ENCODE data around the gene AUTS2. TPM values are rescaled to one million over a fixed set of nuclear protein-coding genes. Genes with fewer than 3 reads are reported as not detected.

Gene AUTS2
- total RNA-seq, 3 donors from 2014 or later: 31.5 to 94.3 (median 81.3) TPM

DNA sequence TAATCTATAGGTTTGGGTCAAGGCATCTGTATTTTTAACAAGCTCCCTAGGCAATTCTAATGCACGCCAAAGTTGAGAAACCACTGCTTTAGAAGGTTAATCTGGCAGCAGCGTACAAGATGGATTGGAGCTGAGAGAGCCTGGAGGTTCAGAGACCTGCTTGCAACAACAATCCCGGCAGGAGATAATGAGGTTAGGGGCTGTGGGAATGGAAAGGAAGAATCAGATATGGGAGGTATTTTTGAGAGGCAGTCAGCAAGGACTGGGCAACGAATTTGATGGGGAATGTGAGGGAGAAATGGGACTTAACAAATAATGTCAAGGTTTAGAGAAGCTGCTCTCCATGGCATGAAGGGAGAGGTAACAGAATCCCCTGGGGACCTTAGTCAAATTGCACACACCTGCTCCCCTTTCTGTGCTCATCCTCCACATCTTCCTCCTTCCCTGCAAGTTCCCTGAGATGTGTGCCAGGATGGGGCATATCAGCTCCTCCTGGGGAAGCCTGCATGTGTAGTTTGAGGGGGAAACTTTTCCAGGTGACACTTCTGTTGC lies 802.6 kb downstream of the AUTS2 start:
- TF ChIP-seq POLR2A (IDR thresholded peaks at IDR 0.05) (no peak), POLR2AphosphoS5 (IDR thresholded peaks at IDR 0.05) (no peak)
- TF ChIP-seq, protein P1, sequence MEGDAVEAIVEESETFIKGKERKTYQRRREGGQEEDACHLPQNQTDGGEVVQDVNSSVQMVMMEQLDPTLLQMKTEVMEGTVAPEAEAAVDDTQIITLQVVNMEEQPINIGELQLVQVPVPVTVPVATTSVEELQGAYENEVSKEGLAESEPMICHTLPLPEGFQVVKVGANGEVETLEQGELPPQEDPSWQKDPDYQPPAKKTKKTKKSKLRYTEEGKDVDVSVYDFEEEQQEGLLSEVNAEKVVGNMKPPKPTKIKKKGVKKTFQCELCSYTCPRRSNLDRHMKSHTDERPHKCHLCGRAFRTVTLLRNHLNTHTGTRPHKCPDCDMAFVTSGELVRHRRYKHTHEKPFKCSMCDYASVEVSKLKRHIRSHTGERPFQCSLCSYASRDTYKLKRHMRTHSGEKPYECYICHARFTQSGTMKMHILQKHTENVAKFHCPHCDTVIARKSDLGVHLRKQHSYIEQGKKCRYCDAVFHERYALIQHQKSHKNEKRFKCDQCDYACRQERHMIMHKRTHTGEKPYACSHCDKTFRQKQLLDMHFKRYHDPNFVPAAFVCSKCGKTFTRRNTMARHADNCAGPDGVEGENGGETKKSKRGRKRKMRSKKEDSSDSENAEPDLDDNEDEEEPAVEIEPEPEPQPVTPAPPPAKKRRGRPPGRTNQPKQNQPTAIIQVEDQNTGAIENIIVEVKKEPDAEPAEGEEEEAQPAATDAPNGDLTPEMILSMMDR (IDR thresholded peaks at IDR 0.05): no peak
- H3K4me1 ChIP-seq: no peaks in the 10 kb centered on the region
- H3K9me3 ChIP-seq: no peaks in the 10 kb centered on the region
- no peak overlapping the region for H3K27ac ChIP-seq
- no peak for DNase-seq (ENCODE audit: low spot score in 2 of 2)
- no peaks in the 10 kb centered on the region for H3K36me3 ChIP-seq
- no peaks in the 10 kb centered on the region for H3K27me3 ChIP-seq
- H3K4me3 ChIP-seq: no peak overlapping the region
- intact Hi-C loops (cut with DNase I; ENCODE audit: low total_unique reads): no loop called here

DNA sequence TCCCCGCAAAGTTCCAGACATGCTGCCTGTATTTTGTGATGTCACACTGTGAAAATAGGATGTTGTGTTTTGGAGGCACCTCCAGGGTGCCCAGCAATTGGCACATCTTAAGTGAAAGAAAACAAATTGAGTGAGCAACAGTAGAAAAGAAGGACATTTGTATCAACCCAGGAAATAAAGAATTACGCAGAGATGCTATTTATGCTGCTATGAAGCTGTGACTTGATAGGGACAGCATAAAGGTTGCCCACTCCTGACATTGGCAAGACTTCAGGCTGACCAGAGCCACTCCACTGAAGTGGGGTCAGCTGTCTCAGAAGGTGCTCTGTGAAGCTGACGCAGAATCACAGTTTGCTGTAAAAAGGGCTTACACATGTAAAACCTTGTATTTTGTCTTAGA lies 803.8 kb downstream of the AUTS2 start:
- H3K27me3 ChIP-seq: no peaks in the 10 kb centered on the region
- H3K27ac ChIP-seq: no peak overlapping the region
- H3K9me3 ChIP-seq: no peaks in the 10 kb centered on the region
- no peaks in the 10 kb centered on the region for H3K4me1 ChIP-seq
- no peak for DNase-seq (ENCODE audit: low spot score in 2 of 2)
- H3K4me3 ChIP-seq: no peak overlapping the region
- H3K36me3 ChIP-seq: no peaks in the 10 kb centered on the region
- TF ChIP-seq POLR2AphosphoS5 (IDR thresholded peaks at IDR 0.05): no peak
- no peak for TF ChIP-seq POLR2A (IDR thresholded peaks at IDR 0.05)
- TF ChIP-seq, protein P1 (IDR thresholded peaks at IDR 0.05): no peak
- intact Hi-C loops (cut with DNase I; ENCODE audit: low total_unique reads): no loop called here

DNA sequence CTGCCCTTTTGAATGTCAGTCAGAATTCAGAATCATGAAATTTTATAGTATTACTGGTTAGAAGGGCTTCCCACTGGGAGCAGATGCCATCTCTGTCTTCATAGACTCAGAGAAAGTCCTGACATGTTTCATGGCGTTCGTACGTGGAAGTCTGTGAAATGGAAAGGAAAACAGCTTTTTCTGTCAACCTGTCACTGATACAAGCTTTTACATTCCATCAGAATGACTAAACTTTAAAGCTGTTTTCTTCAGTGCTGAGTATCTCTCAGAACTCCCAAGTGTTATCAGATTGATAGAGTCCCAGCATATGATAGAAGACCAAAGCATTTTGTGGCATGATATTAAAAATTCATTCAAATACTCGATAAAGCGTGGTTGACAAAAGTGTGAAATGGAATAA lies 807.0 kb downstream of the AUTS2 start:
- TF ChIP-seq POLR2A (IDR thresholded peaks at IDR 0.05) (no peak), POLR2AphosphoS5 (IDR thresholded peaks at IDR 0.05) (no peak)
- TF ChIP-seq, protein P1 (IDR thresholded peaks at IDR 0.05): no peak
- no peaks in the 10 kb centered on the region for H3K9me3 ChIP-seq
- H3K4me1 ChIP-seq: no peaks in the 10 kb centered on the region
- no peaks in the 10 kb centered on the region for H3K27me3 ChIP-seq
- H3K4me3 ChIP-seq: no peak overlapping the region
- intact Hi-C loops (cut with DNase I; ENCODE audit: low total_unique reads): no loop called here
- DNase-seq (ENCODE audit: low spot score in 2 of 2): no peak
- no peak overlapping the region for H3K27ac ChIP-seq
- no peaks in the 10 kb centered on the region for H3K36me3 ChIP-seq

DNA sequence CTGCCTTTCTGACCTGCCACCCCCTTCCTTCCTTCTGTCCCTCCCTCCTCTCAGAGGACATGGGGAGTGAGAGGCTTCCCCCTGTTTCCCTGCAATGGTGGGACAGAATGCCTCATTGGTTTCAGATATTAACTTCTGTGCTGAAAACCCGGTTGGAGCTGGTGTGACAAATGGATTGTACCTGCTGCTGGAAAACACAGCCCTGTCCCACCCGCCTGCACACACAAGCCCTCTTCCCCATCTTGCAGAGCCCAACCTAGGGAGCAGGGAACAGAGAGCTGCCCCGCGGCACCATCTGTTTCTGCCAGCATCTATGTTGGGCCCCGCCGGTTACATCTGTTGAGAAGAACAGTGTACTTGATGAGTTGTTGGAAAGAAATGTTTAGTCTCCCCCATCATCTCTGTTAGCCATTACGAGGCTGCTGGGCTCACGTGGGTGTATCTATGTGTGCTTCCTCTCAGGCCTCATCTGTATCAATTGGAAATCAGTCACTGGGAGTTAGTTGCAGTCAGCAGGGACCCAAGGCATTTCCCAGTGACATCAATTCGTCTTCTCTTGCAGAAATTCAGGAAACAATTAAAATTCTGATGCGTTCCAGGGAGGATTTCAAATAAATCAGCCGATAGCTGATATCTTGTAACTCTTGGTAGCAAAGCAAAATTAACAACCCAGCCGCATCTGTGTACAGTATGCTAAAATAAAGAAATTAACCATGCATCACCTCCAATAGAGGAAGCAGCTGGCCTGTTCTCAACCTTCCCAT lies 808.1 kb downstream of the AUTS2 start:
- H3K36me3 ChIP-seq: no peaks in the 10 kb centered on the region
- no peaks in the 10 kb centered on the region for H3K9me3 ChIP-seq
- H3K4me3 ChIP-seq: no peak overlapping the region
- H3K27ac ChIP-seq: no peak overlapping the region
- H3K4me1 ChIP-seq: no peaks in the 10 kb centered on the region
- H3K27me3 ChIP-seq: no peaks in the 10 kb centered on the region
- intact Hi-C loops (cut with DNase I; ENCODE audit: low total_unique reads): no loop called here
- DNase-seq (ENCODE audit: low spot score in 2 of 2): no peak
- TF ChIP-seq POLR2A (IDR thresholded peaks at IDR 0.05): no peak
- TF ChIP-seq, protein P1 (IDR thresholded peaks at IDR 0.05): no peak
- no peak for TF ChIP-seq POLR2AphosphoS5 (IDR thresholded peaks at IDR 0.05)

DNA sequence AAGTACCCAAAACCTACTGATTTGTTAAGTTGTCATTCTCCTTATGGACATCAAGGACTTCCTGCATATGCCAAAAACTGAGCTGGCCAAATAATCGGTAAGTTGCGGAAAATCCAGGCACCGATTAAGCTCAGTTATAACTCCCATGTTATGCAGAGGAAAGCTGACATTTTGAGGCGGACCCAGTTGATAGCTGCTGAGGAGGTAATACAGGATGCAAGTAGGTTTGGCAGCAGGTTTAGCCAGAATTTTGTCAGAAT lies 808.6 kb downstream of the AUTS2 start:
- Histone ChIP-seq H3K9me3 (no peaks in the 10 kb centered on the region), H3K4me1 (no peaks in the 10 kb centered on the region), H3K36me3 (no peaks in the 10 kb centered on the region), H3K27me3 (no peaks in the 10 kb centered on the region), H3K27ac (no peak overlapping the region), H3K4me3 (no peak overlapping the region)
- DNase-seq (ENCODE audit: low spot score in 2 of 2): no peak
- intact Hi-C loops (cut with DNase I; ENCODE audit: low total_unique reads): no loop called here
- TF ChIP-seq, protein P1 (IDR thresholded peaks at IDR 0.05): no peak
- TF ChIP-seq POLR2A (IDR thresholded peaks at IDR 0.05): no peak
- no peak for TF ChIP-seq POLR2AphosphoS5 (IDR thresholded peaks at IDR 0.05)

Data from breast epithelium (tissue), 4 donors.